Astrocyte of the spinal cord (primary cell): Measurements from ENCODE around the gene COQ3.
A peak's percentile ranks its signal among the peaks of the same experiment; 100 is the strongest.
"Not testable (repeated sequence)": the region's sequence is repeated elsewhere in the genome, so short reads cannot be mapped to it uniquely, and the experiment has no call there.

Source experiments
- DNase-seq: peaks from one replicate; pipeline ENCODE4 v3.0.0; 2011; ENCODE audit warnings: low read depth, low spot score
- H3K4me3 ChIP-seq: 2 replicates; pipeline ENCODE4 v1.5.1; 2011; ENCODE audit warnings: low read depth, mild to moderate bottlenecking, low read length, moderate library complexity
- CTCF ChIP-seq: IDR thresholded peaks from 2 replicates; pipeline ENCODE4 v1.5.1; 2012; ENCODE audit warnings: low read depth, mild to moderate bottlenecking, low read length, inconsistent platforms
- in situ Hi-C: cut with HindIII; loops from 2 replicates; pipeline ENCODE4 v1.10.0; 2017; ENCODE audit warnings: low sequenced_read_pairs

COQ3 gene

GRCh38 chr6:99338188-99338587, 55.8 kb downstream of the COQ3 start:
- H3K4me3 ChIP-seq, result no peak overlapping the region
- no peak for TF ChIP-seq CTCF
- in situ Hi-C loops, result no loop called here
- no peak for DNase-seq

- in situ Hi-C loops, DNase-seq, H3K4me3 ChIP-seq: not testable (repeated sequence)
Observed at GRCh38 chr6:99335298-99335697, 58.7 kb downstream of the COQ3 start.

- in situ Hi-C loops, result no loop called here
- DNase-seq, result peak; percentile 59
- peak; percentile 72 for TF ChIP-seq CTCF
- no peak overlapping the region for H3K4me3 ChIP-seq
Observed at GRCh38 chr6:99334526-99335127, 59.4 kb downstream of the COQ3 start.

GRCh38 chr6:99333068-99333467, 60.9 kb downstream of the COQ3 start:
- TF ChIP-seq CTCF, result no peak
- in situ Hi-C loops, result no loop called here
- DNase-seq, result no peak
- no peak overlapping the region for H3K4me3 ChIP-seq

- no peak for DNase-seq
- no peak for TF ChIP-seq CTCF
- in situ Hi-C loops, result no loop called here
- no peak overlapping the region for H3K4me3 ChIP-seq
Observed at GRCh38 chr6:99331531-99331930, 62.5 kb downstream of the COQ3 start.

- peak; percentile 69 for DNase-seq
- H3K4me3 ChIP-seq, result no peak overlapping the region
- TF ChIP-seq CTCF, result peak; percentile 87
- in situ Hi-C loops, result no loop called here
Observed at GRCh38 chr6:99330159-99330558, 63.8 kb downstream of the COQ3 start.

- H3K4me3 ChIP-seq, result no peak overlapping the region
- no peak for DNase-seq
- no peak for TF ChIP-seq CTCF
- in situ Hi-C loops, result no loop called here
Observed at GRCh38 chr6:99324996-99325395, 69.0 kb downstream of the COQ3 start.
